Suprapubic skin (tissue), 4 donors: ENCODE measurements around the gene FGF3. TPM values are rescaled to one million over a fixed set of nuclear protein-coding genes. Genes with fewer than 3 reads are reported as not detected.

Source experiments
- DNase-seq, 2 donors: peaks; one replicate each; pipeline ENCODE4 v3.0.0-alpha.2; 2019; ENCODE audit warnings: low spot score in 2 of 2
- H3K27ac ChIP-seq: fragments of 200-600 bp; sonication (generic); one replicate; pipeline ENCODE4 v1.5.1; 2019
- H3K27me3 ChIP-seq: fragments of 200-600 bp; sonication (generic); one replicate; pipeline ENCODE4 v1.5.1; 2019
- H3K36me3 ChIP-seq: fragments of 200-600 bp; sonication (generic); one replicate; pipeline ENCODE4 v1.5.1; 2019
- H3K4me1 ChIP-seq: fragments of 200-600 bp; sonication (generic); one replicate; pipeline ENCODE4 v1.5.1; 2019
- H3K4me3 ChIP-seq: fragments of 200-600 bp; sonication (generic); one replicate; pipeline ENCODE4 v1.5.1; 2019; ENCODE audit warnings: mild to moderate bottlenecking
- H3K9me3 ChIP-seq: fragments of 200-600 bp; sonication (generic); one replicate; pipeline ENCODE4 v1.5.1; 2019
- EP300 ChIP-seq: sonication (generic); formaldehyde crosslinking; IDR thresholded peaks from one replicate; pipeline ENCODE4 v1.6.1; 2017; ENCODE audit warnings: antibody characterized with exemption
- POLR2A ChIP-seq, 2 donors: fragments of 450-650 bp; IDR thresholded peaks; one replicate each; pipeline ENCODE4 v1.6.1; 2017; ENCODE audit warnings: antibody characterized with exemption in 2 of 2, mild to moderate bottlenecking in 2 of 2, moderate library complexity in 2 of 2
- POLR2AphosphoS5 ChIP-seq, 3 donors: sonication (generic); formaldehyde crosslinking; IDR thresholded peaks; one replicate each; pipeline ENCODE4 v1.6.1; 2017; ENCODE audit warnings: antibody characterized with exemption in 3 of 3
- WGBS: methylation state at CpG from one replicate; pipeline ENCODE4 v1.1.5; 2018; 5-methylcytosine and 5-hydroxymethylcytosine counted together
- total RNA-seq, 4 donors: library from RNA; depleted of rRNA; stranded (reverse); fragments of >200 nt; gene quantifications; one replicate each; pipeline ENCODE4 v1.1.0, GENCODE V29; 2016
- TF ChIP-seq, protein P1 (sequence below), 2 donors: fragments of 200-600 bp in 1 of 2; fragments of 450-650 bp in 1 of 2; sonication (generic) in 1 of 2; IDR thresholded peaks; one replicate each; pipeline ENCODE4 v1.5.1; 2016 to 2019; ENCODE audit warnings: antibody characterized with exemption in 2 of 2, mild to moderate bottlenecking in 1 of 2, moderate library complexity in 1 of 2

FGF3 gene
- total RNA-seq, 4 donors from 2014 or later: not detected

DNA sequence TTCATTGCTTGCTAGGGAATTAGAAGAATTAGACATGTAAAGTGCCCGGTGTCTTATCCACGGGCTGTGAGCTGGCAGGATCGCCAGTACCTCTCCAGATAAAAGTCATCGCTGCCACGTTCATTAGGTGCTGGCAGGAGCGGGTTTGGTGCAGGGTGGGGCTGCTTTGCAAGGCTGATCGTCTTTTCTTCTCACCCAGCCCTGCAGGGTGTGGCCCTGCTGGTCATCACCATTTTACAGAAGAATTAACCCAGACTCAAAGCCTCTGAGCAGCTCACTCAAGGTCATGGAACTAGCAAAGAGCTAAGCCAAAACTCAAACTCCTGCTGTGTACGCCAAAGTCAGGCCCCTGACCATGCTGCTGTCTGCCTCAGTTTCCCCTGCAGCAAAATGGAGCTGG, 38.0 kb downstream of the FGF3 start:
- peaks cover 32% of the 10 kb centered on the region for H3K27me3 ChIP-seq
- H3K4me1 ChIP-seq: no peaks in the 10 kb centered on the region
- no peaks in the 10 kb centered on the region for H3K36me3 ChIP-seq
- no peak overlapping the region for H3K4me3 ChIP-seq
- DNase-seq: no peak
- H3K27ac ChIP-seq: no peak overlapping the region
- TF ChIP-seq POLR2AphosphoS5 (IDR thresholded peaks at IDR 0.05) (no peak), EP300 (no peak), POLR2A (IDR thresholded peaks at IDR 0.05) (no peak)
- TF ChIP-seq, protein P1, sequence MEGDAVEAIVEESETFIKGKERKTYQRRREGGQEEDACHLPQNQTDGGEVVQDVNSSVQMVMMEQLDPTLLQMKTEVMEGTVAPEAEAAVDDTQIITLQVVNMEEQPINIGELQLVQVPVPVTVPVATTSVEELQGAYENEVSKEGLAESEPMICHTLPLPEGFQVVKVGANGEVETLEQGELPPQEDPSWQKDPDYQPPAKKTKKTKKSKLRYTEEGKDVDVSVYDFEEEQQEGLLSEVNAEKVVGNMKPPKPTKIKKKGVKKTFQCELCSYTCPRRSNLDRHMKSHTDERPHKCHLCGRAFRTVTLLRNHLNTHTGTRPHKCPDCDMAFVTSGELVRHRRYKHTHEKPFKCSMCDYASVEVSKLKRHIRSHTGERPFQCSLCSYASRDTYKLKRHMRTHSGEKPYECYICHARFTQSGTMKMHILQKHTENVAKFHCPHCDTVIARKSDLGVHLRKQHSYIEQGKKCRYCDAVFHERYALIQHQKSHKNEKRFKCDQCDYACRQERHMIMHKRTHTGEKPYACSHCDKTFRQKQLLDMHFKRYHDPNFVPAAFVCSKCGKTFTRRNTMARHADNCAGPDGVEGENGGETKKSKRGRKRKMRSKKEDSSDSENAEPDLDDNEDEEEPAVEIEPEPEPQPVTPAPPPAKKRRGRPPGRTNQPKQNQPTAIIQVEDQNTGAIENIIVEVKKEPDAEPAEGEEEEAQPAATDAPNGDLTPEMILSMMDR (IDR thresholded peaks at IDR 0.05): no peak
- H3K9me3 ChIP-seq: no peaks in the 10 kb centered on the region
- WGBS: 59% methylated on average over 7 of the region's 8 CpGs

DNA sequence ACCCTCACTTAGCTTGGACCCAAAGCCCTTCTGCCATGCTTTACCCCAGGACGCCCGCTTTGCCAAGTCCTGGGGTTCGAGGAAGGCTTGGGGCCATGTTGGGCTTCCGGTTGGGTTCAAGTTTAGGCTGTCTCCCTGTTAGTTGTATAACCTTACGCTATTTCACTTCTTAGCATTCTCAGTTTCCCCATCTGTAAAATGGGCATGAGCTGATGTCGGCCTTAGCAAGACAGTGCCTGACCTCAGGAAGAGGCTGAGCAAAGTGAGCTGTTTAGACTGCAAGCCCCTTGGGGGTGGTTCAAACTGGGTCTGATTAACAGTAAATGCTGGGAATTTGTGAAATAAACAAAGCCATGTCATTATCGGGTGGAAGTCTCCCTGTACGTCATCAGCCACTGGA, 40.8 kb downstream of the FGF3 start:
- no peak overlapping the region for H3K4me3 ChIP-seq
- no peaks in the 10 kb centered on the region for H3K36me3 ChIP-seq
- TF ChIP-seq POLR2AphosphoS5 (IDR thresholded peaks at IDR 0.05): no peak
- no peak for TF ChIP-seq EP300
- TF ChIP-seq POLR2A (IDR thresholded peaks at IDR 0.05): no peak
- TF ChIP-seq, protein P1 (IDR thresholded peaks at IDR 0.05): no peak
- peaks cover 14% of the 10 kb centered on the region for H3K4me1 ChIP-seq
- no peaks in the 10 kb centered on the region for H3K9me3 ChIP-seq
- peaks cover 61% of the 10 kb centered on the region for H3K27me3 ChIP-seq
- no peak overlapping the region for H3K27ac ChIP-seq
- WGBS: 83% methylated on average over 8 of the region's 8 CpGs
- no peak for DNase-seq

DNA sequence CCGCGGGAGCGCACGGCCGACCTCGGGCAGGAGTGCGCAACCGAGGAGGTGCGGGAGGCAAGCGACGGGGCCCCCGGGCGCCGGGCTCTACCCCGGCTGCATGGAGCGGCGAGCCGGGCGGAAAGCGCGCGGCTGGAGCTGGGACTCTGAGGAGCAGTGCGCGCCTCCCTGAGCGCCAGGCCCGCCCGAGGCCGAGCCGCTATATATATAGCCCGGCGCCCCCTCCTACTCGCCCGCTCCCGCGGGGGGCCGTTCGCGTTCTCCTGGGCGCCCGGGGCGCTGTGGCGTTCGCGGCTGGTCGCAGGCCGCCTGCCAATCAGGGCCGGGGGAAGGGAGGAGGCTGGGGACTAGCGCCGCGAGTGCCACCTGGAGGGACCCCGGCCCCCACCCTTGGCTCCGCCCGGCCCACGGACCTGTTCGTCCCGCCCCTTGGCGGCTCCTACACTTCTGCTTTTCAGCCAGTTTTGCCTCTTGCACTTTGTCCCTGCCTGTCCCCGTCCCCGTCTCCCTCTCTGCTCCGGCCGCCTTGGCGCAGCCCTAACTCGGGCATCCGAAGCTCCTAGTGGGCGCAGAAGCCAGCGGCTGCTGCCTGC, 44.0 kb downstream of the FGF3 start, which contains the start of gene FGF4:
Gene FGF4 (minus strand): TSS at position 179 of the 593 bp plus-strand sequence. CDS start 257 bp downstream, outside the sequence.
- peaks cover 14% of the 10 kb centered on the region for H3K4me1 ChIP-seq
- H3K27ac ChIP-seq: no peak within 1 kb of the TSS
- H3K9me3 ChIP-seq: no peaks in the 10 kb centered on the region
- H3K27me3 ChIP-seq: peaks cover 82% of the 10 kb centered on the region
- DNase-seq: no peak
- TF ChIP-seq POLR2A (IDR thresholded peaks at IDR 0.05) (no peak), POLR2AphosphoS5 (IDR thresholded peaks at IDR 0.05) (no peak), EP300 (no peak)
- TF ChIP-seq, protein P1 (IDR thresholded peaks at IDR 0.05): no peak
- H3K4me3 ChIP-seq: no peak within 1 kb of the TSS
- H3K36me3 ChIP-seq: no peaks in the 10 kb centered on the region
- 20% methylated on average over 2 of the region's 66 CpGs for WGBS

DNA sequence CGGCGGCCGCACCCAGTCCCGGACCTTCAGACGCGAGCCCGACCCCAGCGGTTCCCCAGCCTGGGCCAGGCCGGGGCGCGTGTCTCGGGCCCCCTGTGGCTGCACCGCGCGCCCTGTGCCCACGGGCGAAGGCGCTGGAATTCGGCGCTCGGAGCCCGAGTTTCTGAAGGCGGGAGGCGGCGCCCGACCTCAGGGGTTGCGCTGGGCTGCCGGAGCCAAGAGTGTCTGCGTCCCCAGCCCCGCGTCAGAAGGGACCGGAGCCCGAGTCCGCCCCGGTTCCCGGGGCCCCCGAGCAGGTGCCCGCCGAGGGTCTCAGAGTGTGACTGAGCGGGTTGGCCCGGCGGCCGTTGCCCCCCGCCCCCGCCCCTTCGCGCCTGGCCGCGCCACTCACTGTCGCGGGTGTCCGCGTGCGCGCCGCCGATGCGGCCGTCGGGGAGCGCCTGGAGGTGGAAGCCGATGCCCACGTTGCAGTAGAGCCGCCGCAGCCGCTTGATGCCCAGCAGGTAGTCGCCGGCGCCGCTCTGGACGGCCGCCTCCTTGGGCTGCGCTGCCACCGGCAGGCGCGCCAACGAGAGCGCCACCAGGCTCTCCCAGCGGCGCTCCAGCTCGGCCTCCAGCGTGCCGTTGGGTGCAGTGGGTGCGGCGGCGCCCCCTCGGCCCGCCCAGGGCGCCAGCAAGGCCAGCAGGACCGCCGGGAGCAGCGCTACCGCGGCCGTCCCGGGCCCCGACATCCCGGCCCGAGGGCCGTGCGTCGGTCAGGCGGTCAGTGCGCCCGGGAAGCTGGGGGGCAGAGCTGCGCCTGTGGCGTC, 44.7 kb downstream of the FGF3 start:
- H3K9me3 ChIP-seq: no peaks in the 10 kb centered on the region
- DNase-seq: no peak
- H3K36me3 ChIP-seq: no peaks in the 10 kb centered on the region
- peaks cover 14% of the 10 kb centered on the region for H3K4me1 ChIP-seq
- TF ChIP-seq, protein P1 (IDR thresholded peaks at IDR 0.05): no peak
- TF ChIP-seq POLR2A (IDR thresholded peaks at IDR 0.05) (no peak), POLR2AphosphoS5 (IDR thresholded peaks at IDR 0.05) (no peak), EP300 (no peak)
- H3K4me3 ChIP-seq: no peak overlapping the region
- H3K27ac ChIP-seq: no peak overlapping the region
- H3K27me3 ChIP-seq: peaks cover 87% of the 10 kb centered on the region
- WGBS: no CpG with 5 or more reads among the region's 107 CpGs

DNA sequence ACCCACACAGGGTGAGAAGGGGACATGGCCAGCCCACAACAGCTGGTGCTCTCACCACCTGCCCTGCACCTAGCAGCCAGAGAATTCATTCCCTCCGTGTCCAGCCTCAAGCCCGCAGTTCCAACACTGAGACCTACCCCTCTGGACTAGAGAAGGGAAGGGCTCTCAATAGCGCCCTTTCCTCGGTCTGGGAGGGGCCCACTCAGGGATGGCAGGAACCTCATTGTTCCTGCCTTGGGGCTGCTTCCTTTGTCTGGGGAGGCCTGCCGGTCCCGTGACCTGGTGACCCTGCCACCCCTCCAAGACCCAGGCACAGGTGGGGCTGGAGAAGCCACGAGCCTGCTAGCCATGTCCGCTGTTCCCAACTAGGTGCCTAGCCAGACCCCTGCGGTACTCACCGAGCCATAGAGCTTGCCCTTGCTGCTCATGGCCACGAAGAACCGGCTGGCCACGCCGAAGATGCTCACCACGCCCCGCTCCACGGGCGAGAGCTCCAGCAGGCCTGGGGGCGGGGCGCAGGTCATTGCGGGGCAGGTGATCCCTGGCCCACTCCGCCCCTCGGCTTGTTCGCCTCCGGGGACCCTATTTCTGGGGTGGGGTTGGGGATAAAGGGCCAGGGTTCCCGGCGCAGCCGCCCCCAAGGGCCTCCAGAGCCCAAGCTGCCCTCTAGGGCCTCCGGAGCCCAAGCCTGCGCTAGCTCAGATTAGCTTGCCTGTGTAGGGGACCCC, 45.4 kb downstream of the FGF3 start:
- Histone ChIP-seq H3K36me3 (no peaks in the 10 kb centered on the region), H3K4me1 (peaks cover 14% of the 10 kb centered on the region), H3K9me3 (no peaks in the 10 kb centered on the region), H3K27ac (no peak overlapping the region), H3K27me3 (peaks cover 95% of the 10 kb centered on the region), H3K4me3 (no peak overlapping the region)
- TF ChIP-seq POLR2AphosphoS5 (IDR thresholded peaks at IDR 0.05) (no peak), EP300 (no peak), POLR2A (IDR thresholded peaks at IDR 0.05) (no peak)
- TF ChIP-seq, protein P1 (IDR thresholded peaks at IDR 0.05): no peak
- DNase-seq: no peak
- WGBS: 8% methylated on average over 4 of the region's 30 CpGs
